Effector CD4-positive, alpha-beta T cell (primary cell): ENCODE data around the gene ADGRL2.

Experiments used
- DNase-seq: peaks from one replicate; pipeline ENCODE4 v3.0.0-alpha.2; 2020

The ADGRL2 gene

DNA sequence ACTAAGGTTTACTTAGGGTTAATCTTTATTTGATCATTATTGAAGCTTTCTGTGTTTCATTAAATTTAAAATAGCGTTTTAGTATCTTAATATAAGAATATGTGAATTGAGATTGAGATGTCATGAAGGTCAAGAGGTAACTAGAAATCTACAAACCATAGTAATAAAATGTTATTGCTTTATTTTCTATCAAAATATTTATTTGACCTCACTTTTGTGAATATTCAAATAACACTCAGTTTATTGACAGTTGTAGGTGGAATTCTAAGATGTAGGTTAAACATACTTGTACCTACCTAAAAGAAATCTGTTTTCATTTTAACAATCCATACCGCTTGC lies 5.7 kb downstream of the ADGRL2 start:
- no peak for DNase-seq

DNA sequence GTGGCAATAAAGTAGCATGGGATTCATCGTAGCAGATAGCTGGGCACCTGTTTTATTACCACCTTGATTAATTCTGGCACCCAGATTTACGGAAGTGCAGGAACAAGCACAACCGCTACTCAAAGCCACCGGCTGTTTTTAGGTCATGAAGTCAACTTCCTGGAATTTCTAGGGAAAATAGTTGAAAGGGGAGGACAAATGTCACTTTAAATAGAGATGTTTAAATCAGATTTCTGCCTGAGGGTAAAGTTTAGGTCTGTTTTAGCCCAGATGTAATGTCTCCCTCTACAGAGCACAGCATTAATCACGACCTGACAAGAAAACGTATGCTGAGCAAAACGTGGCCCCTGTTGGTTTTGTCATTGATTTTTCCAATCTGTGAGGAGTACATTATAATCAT lies 8.0 kb downstream of the ADGRL2 start:
- no peak for DNase-seq

- DNase-seq = no peak
Observed at GRCh38 chr1:81809808-81810207, 9.1 kb downstream of the ADGRL2 start.

GRCh38 chr1:81811757-81812371 lies 11.1 kb downstream of the ADGRL2 start:
- DNase-seq = no peak

GRCh38 chr1:81812712-81813111 lies 12.0 kb downstream of the ADGRL2 start:
- DNase-seq = no peak

DNA sequence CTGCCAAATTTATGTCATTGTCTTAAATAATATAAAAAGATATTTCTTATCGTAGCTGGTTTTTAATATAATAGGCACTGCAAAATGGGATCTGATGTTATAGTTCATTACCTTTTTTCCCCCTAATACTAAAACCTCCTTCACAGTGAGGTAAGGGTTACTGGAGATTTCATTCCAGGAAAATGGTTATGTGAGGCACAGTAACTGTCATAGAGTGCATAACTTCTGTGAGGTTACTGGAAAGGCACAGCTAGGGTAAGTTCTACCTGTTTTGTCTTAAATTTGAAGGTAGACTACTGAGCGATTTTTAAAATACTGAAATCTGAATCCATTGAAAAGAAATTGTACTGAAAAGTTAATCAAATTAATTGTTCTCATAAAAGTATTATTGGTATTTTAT lies 13.0 kb downstream of the ADGRL2 start:
- no peak for DNase-seq

DNA sequence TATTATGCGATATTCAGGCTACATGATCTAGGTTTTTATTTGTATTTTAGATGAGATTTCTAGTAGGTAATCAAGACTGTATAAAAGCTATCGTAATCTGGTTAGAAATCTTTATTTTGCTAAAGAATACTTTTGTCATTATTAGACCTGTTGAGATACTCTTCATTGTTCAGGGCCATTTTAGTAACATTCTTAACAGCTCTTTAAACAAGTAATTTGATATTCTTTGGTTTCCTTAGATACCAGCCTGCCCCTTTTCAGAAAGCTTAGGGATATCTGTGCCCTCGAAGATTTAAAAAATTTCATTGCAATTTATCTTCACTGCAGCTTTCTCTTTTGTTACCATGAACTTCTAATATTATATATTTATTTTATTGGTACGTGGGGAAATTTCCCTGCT lies 18.9 kb downstream of the ADGRL2 start:
- no peak for DNase-seq

- DNase-seq = no peak
Observed at GRCh38 chr1:81820765-81821164, 20.0 kb downstream of the ADGRL2 start.

- DNase-seq = no peak
Observed at GRCh38 chr1:81823082-81823481, 22.3 kb downstream of the ADGRL2 start.

DNA sequence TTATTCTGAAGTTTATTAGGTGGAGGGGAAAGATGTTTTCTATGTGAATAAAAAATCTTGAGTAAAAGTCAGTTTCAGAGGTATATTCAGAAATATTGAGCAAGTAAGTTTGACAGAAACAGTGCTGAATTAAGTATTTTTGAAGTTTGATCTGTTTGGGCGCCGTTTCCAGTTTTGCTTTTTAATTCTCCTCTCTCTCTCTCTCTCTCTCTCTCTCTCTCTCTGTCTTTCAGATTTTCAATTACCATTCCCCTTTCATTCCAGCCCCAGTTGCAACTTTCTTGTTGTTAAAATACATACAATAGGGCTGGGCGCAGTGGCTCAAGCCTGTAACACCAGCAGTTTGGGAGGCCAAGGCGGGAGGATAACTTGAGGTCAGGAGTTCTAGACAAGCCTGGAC lies 24.0 kb downstream of the ADGRL2 start:
- DNase-seq = no peak

GRCh38 chr1:81827942-81828341 lies 27.2 kb downstream of the ADGRL2 start:
- DNase-seq = no peak

DNA sequence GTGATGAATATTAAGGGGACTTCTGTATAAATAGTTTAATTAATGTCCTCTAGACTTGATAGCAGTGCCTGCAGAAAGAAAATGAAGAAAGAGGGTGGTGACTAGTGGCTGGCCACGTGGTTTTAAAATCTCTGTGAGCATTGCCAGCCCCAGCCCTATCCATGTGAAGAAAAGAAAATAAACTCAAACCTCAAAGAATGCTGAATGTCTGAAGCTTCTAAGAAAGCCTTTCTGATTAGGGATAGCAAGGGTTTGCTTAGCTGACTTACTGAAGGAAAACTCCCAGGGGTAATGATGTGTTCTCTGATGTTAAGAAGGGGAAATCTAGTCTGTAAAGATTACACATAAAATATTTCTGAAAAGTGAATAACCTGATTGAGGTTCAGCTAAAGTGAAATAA lies 31.8 kb downstream of the ADGRL2 start:
- DNase-seq = no peak

GRCh38 chr1:81833722-81834121 lies 33.0 kb downstream of the ADGRL2 start:
- DNase-seq = no peak

GRCh38 chr1:81834268-81834667 lies 33.5 kb downstream of the ADGRL2 start:
- DNase-seq = no peak

DNA sequence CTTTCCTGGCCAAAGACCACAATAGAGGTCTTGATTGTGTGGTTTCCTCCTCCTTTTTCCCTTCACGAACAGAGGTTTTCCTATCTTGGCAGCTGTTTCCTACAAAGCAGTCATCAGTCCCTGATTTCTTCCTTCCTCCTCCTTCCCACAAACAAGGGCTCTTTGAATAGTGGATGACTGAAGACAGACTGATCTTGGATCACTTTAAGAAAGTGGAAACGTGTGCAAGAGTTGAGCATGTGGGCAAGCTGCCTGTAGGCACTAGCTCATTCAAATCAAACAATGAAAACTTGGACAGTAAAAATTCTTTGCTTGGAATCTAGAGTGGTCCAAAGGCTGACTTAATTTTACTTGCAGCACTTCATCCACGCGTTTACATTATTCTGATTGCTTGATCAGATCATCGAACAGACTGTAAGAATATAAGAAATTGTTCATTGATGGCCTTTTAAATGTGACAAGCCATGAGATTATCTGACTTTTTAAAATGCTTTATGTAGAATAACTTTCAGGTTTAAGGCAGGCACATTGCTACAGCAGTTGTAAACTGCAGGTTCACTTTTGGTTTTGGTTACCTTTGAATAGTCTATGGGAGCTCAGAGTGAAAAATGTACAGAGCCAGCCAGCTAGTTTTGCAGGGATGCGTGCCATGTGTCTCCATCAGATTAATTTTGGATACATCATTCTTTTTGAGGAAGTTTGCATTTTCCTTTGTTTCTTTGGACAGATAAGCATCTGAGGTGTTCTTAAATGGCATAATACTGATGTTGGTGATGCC lies 34.4 kb downstream of the ADGRL2 start:
- DNase-seq = no peak

DNA sequence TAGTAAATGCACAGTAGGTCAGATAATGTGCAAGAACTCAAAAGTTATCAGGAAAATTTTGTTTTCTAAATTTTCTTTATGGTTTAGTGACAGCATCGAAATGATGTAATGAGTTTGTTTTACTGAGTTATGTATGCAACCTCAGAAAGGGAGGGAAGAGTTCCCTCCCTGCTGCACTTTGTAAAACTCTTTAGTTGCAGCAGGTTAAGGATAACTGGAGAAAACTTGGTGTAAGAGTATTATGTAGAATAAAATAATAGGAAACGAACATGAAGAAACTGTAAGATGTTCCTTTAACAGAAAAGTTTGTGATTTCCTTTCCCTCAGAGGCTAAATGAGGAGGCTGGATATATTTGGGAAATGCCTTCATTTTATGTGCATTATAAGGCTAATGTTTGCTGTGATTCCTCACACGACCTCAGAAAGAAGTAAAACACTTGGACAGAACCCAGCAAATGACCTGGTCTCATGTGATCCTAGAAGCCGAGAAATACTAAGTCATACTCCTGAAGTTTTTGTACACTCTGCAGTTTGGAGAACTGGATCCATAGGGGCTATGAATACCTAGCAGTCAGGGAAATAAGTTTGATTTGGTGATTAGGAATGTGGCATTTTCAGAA lies 35.4 kb downstream of the ADGRL2 start:
- DNase-seq = no peak

DNA sequence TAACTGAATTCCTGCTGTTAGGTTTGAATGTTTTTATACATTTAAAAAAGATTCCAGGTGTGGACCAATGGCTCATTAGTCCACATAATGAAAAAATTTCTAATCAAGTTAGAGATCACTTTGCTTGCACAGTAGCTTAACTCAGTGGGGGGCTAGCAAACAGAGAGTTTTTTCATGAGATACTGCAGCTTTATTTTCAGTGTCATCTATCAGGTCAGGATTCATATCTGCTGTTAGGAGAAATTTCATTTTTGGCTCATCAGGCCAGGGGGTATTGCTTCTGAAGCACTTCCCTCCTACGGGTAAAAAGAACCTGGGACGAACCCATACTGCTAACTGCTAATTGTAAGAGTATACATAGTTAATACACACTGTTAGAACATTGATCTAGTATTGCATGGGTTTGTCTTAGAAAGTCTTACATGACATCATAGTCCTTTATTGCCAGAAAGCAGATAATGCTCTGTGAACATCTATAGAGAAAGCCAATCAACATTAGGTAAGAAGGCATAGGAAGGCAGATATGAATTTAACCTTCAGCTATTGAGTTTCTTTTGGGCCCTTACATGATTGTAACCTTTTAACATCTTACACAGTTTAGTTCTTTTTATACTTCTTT lies 38.0 kb downstream of the ADGRL2 start:
- DNase-seq = no peak

- no peak for DNase-seq
Observed at GRCh38 chr1:81840805-81841204, 40.1 kb downstream of the ADGRL2 start.

DNA sequence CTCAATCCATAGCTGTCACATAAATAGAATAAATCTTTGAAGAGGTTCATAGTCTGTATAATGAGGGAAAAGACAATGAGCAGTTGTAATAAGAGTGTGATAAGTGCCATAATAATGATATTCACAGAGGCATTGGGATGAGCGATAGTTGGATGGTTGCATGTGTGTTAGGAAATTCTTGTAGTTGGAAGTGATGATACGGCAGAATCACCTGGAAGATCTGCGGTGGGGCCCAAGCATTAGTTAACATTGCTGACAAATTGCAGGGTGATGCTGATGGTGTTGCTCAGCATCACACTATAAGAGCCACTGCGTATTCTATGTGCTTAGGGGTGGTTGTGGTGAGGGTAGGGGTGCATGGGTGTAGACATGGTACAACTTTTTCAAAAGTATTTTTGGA lies 41.1 kb downstream of the ADGRL2 start:
- DNase-seq = no peak

GRCh38 chr1:81844477-81844876 lies 43.7 kb downstream of the ADGRL2 start:
- no peak for DNase-seq

GRCh38 chr1:81846630-81847029 lies 45.9 kb downstream of the ADGRL2 start:
- DNase-seq = no peak

GRCh38 chr1:81847063-81847462 lies 46.3 kb downstream of the ADGRL2 start:
- DNase-seq = no peak

GRCh38 chr1:81848880-81849682 lies 48.3 kb downstream of the ADGRL2 start:
- no peak for DNase-seq
